ENCODE results near the gene BBLN.

BBLN gene

GRCh38 chr9:128143525-128144238 is 16.4 kb upstream of the BBLN start:
- ChIA-PET POLR2A (no interaction called here), CTCF (no interaction called here)
- DNase-seq (ENCODE audit: extremely low spot score) = no peak
- TF ChIP-seq TARDBP (IDR thresholded peaks at IDR 0.05) (no peak), L3MBTL2 (conservative IDR thresholded peaks at IDR 0.05) (no peak), ELF4 (IDR thresholded peaks at IDR 0.05) (no peak), ARNT (IDR thresholded peaks at IDR 0.05) (no peak), FOXA1 (IDR thresholded peaks at IDR 0.05) (no peak), NFRKB (IDR thresholded peaks at IDR 0.05) (no peak), FOXK2 (IDR thresholded peaks at IDR 0.05) (no peak), HDGF (IDR thresholded peaks at IDR 0.05; ENCODE audit: borderline replicate concordance) (no peak), CTBP1 (IDR thresholded peaks at IDR 0.05; ENCODE audit: borderline replicate concordance) (no peak), BHLHE40 (IDR thresholded peaks at IDR 0.05; ENCODE audit: borderline replicate concordance) (no peak), FOXM1 (IDR thresholded peaks at IDR 0.05; ENCODE audit: borderline replicate concordance) (no peak), LEF1 (IDR thresholded peaks at IDR 0.05; ENCODE audit: borderline replicate concordance) (no peak), SUZ12 (IDR thresholded peaks at IDR 0.05) (no peak), SP1 (IDR thresholded peaks at IDR 0.05) (no peak), ZNF384 (IDR thresholded peaks at IDR 0.05) (no peak)
- TF ChIP-seq, protein P1, sequence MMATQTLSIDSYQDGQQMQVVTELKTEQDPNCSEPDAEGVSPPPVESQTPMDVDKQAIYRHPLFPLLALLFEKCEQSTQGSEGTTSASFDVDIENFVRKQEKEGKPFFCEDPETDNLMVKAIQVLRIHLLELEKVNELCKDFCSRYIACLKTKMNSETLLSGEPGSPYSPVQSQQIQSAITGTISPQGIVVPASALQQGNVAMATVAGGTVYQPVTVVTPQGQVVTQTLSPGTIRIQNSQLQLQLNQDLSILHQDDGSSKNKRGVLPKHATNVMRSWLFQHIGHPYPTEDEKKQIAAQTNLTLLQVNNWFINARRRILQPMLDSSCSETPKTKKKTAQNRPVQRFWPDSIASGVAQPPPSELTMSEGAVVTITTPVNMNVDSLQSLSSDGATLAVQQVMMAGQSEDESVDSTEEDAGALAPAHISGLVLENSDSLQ (IDR thresholded peaks at IDR 0.05) = no peak

- CTCF ChIA-PET = no interaction called here
- DNase-seq (ENCODE audit: extremely low spot score) = no peak
- TF ChIP-seq SP1 (IDR thresholded peaks at IDR 0.05) = no peak
- no peak for TF ChIP-seq ARNT (IDR thresholded peaks at IDR 0.05)
- no peak for TF ChIP-seq SUZ12 (IDR thresholded peaks at IDR 0.05)
- TF ChIP-seq CTBP1 (IDR thresholded peaks at IDR 0.05; ENCODE audit: borderline replicate concordance) = no peak
- TF ChIP-seq HDGF (IDR thresholded peaks at IDR 0.05; ENCODE audit: borderline replicate concordance) = no peak
- TF ChIP-seq TARDBP (IDR thresholded peaks at IDR 0.05) = no peak
- TF ChIP-seq, protein P1 (IDR thresholded peaks at IDR 0.05) = no peak
- no peak for TF ChIP-seq BHLHE40 (IDR thresholded peaks at IDR 0.05; ENCODE audit: borderline replicate concordance)
- no peak for TF ChIP-seq L3MBTL2 (conservative IDR thresholded peaks at IDR 0.05)
- no peak for TF ChIP-seq NFRKB (IDR thresholded peaks at IDR 0.05)
- TF ChIP-seq FOXK2 (IDR thresholded peaks at IDR 0.05) = no peak
- TF ChIP-seq ELF4 (IDR thresholded peaks at IDR 0.05) = no peak
- no peak for TF ChIP-seq FOXM1 (IDR thresholded peaks at IDR 0.05; ENCODE audit: borderline replicate concordance)
- no peak for TF ChIP-seq ZNF384 (IDR thresholded peaks at IDR 0.05)
- TF ChIP-seq LEF1 (IDR thresholded peaks at IDR 0.05; ENCODE audit: borderline replicate concordance) = no peak
- no peak for TF ChIP-seq FOXA1 (IDR thresholded peaks at IDR 0.05)
- POLR2A ChIA-PET = no interaction called here
Observed at GRCh38 chr9:128144239-128145181, 15.6 kb upstream of the BBLN start.

GRCh38 chr9:128145536-128145935 is 14.5 kb upstream of the BBLN start:
- no peak for TF ChIP-seq NFRKB (IDR thresholded peaks at IDR 0.05)
- no peak for TF ChIP-seq BHLHE40 (IDR thresholded peaks at IDR 0.05; ENCODE audit: borderline replicate concordance)
- TF ChIP-seq FOXA1 (IDR thresholded peaks at IDR 0.05) = no peak
- TF ChIP-seq CTBP1 (IDR thresholded peaks at IDR 0.05; ENCODE audit: borderline replicate concordance) = no peak
- no peak for TF ChIP-seq SP1 (IDR thresholded peaks at IDR 0.05)
- no peak for TF ChIP-seq L3MBTL2 (conservative IDR thresholded peaks at IDR 0.05)
- CTCF ChIA-PET = no interaction called here
- POLR2A ChIA-PET = interaction anchor here (1.8 kb wide), 1 partner anchor 14 kb away, joined by 15 read pairs; the partner anchor contains the start of gene BBLN
- no peak for DNase-seq (ENCODE audit: extremely low spot score)

- ChIA-PET POLR2A (interaction anchor here (1.8 kb wide), 1 partner anchor 13 kb away, joined by 15 read pairs; the partner anchor contains the start of gene BBLN), CTCF (no interaction called here)
- TF ChIP-seq BHLHE40 (IDR thresholded peaks at IDR 0.05; ENCODE audit: borderline replicate concordance) = no peak
- no peak for TF ChIP-seq LEF1 (IDR thresholded peaks at IDR 0.05; ENCODE audit: borderline replicate concordance)
- no peak for TF ChIP-seq HDGF (IDR thresholded peaks at IDR 0.05; ENCODE audit: borderline replicate concordance)
- no peak for TF ChIP-seq FOXA1 (IDR thresholded peaks at IDR 0.05)
- no peak for TF ChIP-seq SUZ12 (IDR thresholded peaks at IDR 0.05)
- TF ChIP-seq ELF4 (IDR thresholded peaks at IDR 0.05) = no peak
- TF ChIP-seq FOXK2 (IDR thresholded peaks at IDR 0.05) = no peak
- TF ChIP-seq ARNT (IDR thresholded peaks at IDR 0.05) = no peak
- TF ChIP-seq, protein P1 (IDR thresholded peaks at IDR 0.05) = no peak
- no peak for DNase-seq (ENCODE audit: extremely low spot score)
Observed at GRCh38 chr9:128145951-128146351, 14.1 kb upstream of the BBLN start.

DNA sequence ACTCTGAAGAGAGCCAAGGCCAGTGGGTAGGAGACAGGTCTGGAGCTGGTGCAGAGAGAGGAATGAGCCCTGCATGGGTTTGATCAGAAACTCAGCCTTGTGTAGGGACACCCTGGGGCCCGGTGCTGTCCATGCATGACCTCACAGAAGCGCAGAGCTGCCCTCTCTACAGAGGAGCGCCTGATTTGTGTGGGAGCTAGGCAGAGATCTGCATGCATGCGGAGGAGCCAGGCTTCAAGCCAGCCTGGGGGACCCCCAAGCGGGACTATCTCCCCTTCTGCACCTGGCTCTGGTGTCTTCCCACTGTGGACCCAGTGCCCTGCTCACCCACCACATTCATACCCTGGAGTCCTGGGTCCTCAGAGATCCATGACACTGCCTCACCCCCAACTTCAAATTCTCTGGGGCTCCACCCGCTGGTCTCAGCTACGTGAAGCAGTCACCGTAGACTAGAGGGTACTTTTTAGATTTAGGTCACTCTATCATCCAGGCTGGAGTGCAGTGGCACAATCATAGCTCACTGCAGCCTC is 13.4 kb upstream of the BBLN start:
- DNase-seq (ENCODE audit: extremely low spot score) = no peak
- TF ChIP-seq CTBP1 (IDR thresholded peaks at IDR 0.05; ENCODE audit: borderline replicate concordance) (no peak), HDGF (IDR thresholded peaks at IDR 0.05; ENCODE audit: borderline replicate concordance) (no peak), BHLHE40 (IDR thresholded peaks at IDR 0.05; ENCODE audit: borderline replicate concordance) (no peak), FOXA1 (IDR thresholded peaks at IDR 0.05) (no peak), ELF4 (IDR thresholded peaks at IDR 0.05) (no peak), FOXK2 (IDR thresholded peaks at IDR 0.05) (no peak), SP1 (IDR thresholded peaks at IDR 0.05) (no peak)
- CTCF ChIA-PET = no interaction called here
- POLR2A ChIA-PET = interaction anchor here (1.8 kb wide), 1 partner anchor 13 kb away, joined by 15 read pairs; the partner anchor contains the start of gene BBLN
